ENCODE measurements around the gene ZC2HC1C. TPM values are rescaled to one million over a fixed set of nuclear protein-coding genes. Genes with fewer than 3 reads are reported as not detected.
A peak's percentile ranks its signal among the peaks of the same experiment; 100 is the strongest.

Gene ZC2HC1C
- total and polyA plus RNA-seq, 9 of the 15 experiments (the other 6 are each of a cell fraction or from before 2014, with no cell fraction given): 6.3 to 9.2 (median 7.7) TPM

DNA sequence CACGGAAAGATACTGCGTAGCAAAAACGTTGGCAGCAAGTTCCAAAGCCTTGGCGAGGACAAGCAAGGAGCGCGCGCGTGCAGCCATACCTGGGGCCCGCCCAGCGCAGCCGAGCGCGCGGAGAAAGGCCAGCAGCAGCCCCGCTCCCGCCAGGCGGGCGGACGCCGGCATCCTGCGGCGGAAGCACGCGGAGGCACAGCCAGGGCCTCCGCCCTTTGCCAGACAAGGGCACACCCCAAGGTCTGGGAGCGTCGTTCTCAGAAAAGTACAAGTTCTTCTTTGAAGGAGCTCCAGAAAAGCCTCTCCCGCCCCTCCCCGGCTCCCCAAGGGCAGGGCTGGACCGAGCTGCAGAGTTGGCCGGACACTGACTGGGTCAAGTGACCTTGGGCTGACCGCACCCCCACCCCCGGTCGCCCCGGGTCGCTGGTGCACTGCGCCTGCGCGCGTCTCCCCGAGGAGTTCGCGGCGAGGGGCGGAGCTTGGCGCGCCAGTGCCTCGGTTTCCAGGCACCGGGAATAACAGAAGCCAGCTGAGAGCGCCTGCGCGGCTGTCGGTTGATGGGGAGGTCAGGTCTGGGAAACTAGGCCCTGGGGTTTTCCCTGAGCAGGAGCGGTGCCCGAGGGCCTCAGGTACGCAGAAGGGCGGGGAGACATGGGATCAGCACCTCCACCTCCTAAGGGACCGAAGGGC is at the start of gene ZC2HC1C (continued):
- TF ChIP-seq ESRRB (CRISPR knock-in tag; IDR thresholded peaks at IDR 0.05; ENCODE audit: borderline replicate concordance) (no peak), ZNF644 (tag; IDR thresholded peaks at IDR 0.05; ENCODE audit: low read depth) (no peak), ZNF444 (CRISPR knock-in tag; IDR thresholded peaks at IDR 0.05) (no peak), ZNF143 (CRISPR knock-in tag; IDR thresholded peaks at IDR 0.05) (no peak), POLR2H (tag; IDR thresholded peaks at IDR 0.05; ENCODE audit: low read depth) (peak; percentile 78), MED1 (CRISPR knock-in tag; IDR thresholded peaks at IDR 0.05; ENCODE audit: borderline replicate concordance) (no peak), POLR3A (IDR thresholded peaks at IDR 0.05; ENCODE audit: borderline replicate concordance, extremely low read depth, insufficient read depth, insufficient read length) (no peak), ARHGAP35 (IDR thresholded peaks at IDR 0.05; ENCODE audit: partially characterized antibody) (no peak), RBM25 (IDR thresholded peaks at IDR 0.05; ENCODE audit: low read depth, low read length, severe bottlenecking) (no peak), NR4A1 (CRISPR knock-in tag; IDR thresholded peaks at IDR 0.05) (no peak), NR4A1 (tag; IDR thresholded peaks at IDR 0.05) (no peak), RNF2 (IDR thresholded peaks at IDR 0.05) (peak; percentile 85), SUPT5H (IDR thresholded peaks at IDR 0.05) (peak; percentile 68; the same call in 1 of the 2 replicates), POLR2AphosphoS2 (IDR thresholded peaks at IDR 0.05; ENCODE audit: low read length) (no peak), RCOR1 (IDR thresholded peaks at IDR 0.05; ENCODE audit: borderline replicate concordance in 1 of 2, low read depth in 2 of 2, low read length in 2 of 2) (0 out of 4 replicates have a peak, but pooled peaks of 1 of the 2 experiments have one; percentile 31), CREB1 (IDR thresholded peaks at IDR 0.05) (no peak; the same call in 1 of the 2 replicates), CREB1 (CRISPR knock-in tag; IDR thresholded peaks at IDR 0.05) (peak; percentile 63; the same call in 1 of the 2 replicates), SIN3B (IDR thresholded peaks at IDR 0.05; ENCODE audit: low read depth) (no peak), NELFE (IDR thresholded peaks at IDR 0.05; ENCODE audit: insufficient read depth, insufficient read length) (no peak), DNMT1 (IDR thresholded peaks at IDR 0.05) (no peak), POLR2A (conservative IDR thresholded peaks at IDR 0.05) (peak; percentile 74; the same call in 1 of the 2 replicates), ZNF354B (CRISPR knock-in tag; IDR thresholded peaks at IDR 0.05) (no peak), KLF1 (tag; IDR thresholded peaks at IDR 0.05) (peak; percentile 96), ZNF586 (CRISPR knock-in tag; conservative IDR thresholded peaks at IDR 0.05) (no peak)
- TF ChIP-seq, protein P1, sequence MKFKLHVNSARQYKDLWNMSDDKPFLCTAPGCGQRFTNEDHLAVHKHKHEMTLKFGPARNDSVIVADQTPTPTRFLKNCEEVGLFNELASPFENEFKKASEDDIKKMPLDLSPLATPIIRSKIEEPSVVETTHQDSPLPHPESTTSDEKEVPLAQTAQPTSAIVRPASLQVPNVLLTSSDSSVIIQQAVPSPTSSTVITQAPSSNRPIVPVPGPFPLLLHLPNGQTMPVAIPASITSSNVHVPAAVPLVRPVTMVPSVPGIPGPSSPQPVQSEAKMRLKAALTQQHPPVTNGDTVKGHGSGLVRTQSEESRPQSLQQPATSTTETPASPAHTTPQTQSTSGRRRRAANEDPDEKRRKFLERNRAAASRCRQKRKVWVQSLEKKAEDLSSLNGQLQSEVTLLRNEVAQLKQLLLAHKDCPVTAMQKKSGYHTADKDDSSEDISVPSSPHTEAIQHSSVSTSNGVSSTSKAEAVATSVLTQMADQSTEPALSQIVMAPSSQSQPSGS (CRISPR knock-in tag; IDR thresholded peaks at IDR 0.05): no peak
- TF ChIP-seq, protein P2, sequence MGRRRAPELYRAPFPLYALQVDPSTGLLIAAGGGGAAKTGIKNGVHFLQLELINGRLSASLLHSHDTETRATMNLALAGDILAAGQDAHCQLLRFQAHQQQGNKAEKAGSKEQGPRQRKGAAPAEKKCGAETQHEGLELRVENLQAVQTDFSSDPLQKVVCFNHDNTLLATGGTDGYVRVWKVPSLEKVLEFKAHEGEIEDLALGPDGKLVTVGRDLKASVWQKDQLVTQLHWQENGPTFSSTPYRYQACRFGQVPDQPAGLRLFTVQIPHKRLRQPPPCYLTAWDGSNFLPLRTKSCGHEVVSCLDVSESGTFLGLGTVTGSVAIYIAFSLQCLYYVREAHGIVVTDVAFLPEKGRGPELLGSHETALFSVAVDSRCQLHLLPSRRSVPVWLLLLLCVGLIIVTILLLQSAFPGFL (CRISPR knock-in tag; IDR thresholded peaks at IDR 0.05): no peak
- TF ChIP-seq, protein P3, sequence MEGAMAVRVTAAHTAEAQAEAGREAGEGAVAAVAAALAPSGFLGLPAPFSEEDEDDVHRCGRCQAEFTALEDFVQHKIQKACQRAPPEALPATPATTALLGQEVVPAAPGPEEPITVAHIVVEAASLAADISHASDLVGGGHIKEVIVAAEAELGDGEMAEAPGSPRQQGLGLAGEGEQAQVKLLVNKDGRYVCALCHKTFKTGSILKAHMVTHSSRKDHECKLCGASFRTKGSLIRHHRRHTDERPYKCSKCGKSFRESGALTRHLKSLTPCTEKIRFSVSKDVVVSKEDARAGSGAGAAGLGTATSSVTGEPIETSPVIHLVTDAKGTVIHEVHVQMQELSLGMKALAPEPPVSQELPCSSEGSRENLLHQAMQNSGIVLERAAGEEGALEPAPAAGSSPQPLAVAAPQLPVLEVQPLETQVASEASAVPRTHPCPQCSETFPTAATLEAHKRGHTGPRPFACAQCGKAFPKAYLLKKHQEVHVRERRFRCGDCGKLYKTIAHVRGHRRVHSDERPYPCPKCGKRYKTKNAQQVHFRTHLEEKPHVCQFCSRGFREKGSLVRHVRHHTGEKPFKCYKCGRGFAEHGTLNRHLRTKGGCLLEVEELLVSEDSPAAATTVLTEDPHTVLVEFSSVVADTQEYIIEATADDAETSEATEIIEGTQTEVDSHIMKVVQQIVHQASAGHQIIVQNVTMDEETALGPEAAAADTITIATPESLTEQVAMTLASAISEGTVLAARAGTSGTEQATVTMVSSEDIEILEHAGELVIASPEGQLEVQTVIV (CRISPR knock-in tag; IDR thresholded peaks at IDR 0.05; ENCODE audit: borderline replicate concordance): no peak

All from K562 (cell line).